ENCODE data around the gene HTRA3.

DNA sequence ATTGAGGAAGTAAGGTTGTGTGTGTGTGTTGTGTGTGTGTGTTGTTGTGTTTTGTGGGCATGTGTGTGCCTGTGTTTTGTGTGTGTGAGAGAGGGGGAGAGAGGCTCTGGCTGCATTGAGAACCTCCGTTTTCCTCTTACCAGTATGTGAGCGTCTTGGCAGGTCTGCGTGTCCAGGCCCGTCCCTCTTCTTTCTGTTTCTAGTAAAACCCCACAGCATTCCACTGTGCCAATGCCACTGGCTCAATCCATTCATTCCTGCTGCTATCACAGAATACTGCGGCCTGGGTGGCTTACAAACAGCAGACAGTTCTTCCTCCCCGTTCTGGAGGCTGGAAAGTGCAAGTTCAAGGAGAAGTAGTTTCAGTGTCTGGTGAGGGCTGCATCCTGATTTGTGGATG is 15.5 kb upstream of the HTRA3 start:
- TF ChIP-seq, protein P1, sequence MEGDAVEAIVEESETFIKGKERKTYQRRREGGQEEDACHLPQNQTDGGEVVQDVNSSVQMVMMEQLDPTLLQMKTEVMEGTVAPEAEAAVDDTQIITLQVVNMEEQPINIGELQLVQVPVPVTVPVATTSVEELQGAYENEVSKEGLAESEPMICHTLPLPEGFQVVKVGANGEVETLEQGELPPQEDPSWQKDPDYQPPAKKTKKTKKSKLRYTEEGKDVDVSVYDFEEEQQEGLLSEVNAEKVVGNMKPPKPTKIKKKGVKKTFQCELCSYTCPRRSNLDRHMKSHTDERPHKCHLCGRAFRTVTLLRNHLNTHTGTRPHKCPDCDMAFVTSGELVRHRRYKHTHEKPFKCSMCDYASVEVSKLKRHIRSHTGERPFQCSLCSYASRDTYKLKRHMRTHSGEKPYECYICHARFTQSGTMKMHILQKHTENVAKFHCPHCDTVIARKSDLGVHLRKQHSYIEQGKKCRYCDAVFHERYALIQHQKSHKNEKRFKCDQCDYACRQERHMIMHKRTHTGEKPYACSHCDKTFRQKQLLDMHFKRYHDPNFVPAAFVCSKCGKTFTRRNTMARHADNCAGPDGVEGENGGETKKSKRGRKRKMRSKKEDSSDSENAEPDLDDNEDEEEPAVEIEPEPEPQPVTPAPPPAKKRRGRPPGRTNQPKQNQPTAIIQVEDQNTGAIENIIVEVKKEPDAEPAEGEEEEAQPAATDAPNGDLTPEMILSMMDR (IDR thresholded peaks at IDR 0.05; ENCODE audit: poor library complexity, severe bottlenecking): no peak
- TF ChIP-seq POLR2AphosphoS5 (IDR thresholded peaks at IDR 0.05) (no peak), EZH2 (IDR thresholded peaks at IDR 0.05; ENCODE audit: borderline replicate concordance, insufficient read depth, low read length, poor library complexity, severe bottlenecking) (no peak), EP300 (conservative IDR thresholded peaks at IDR 0.05; ENCODE audit: poor library complexity, severe bottlenecking) (no peak), RAD21 (conservative IDR thresholded peaks at IDR 0.05) (no peak), SMC3 (conservative IDR thresholded peaks at IDR 0.05; ENCODE audit: poor library complexity) (no peak), TAF1 (IDR thresholded peaks at IDR 0.05; ENCODE audit: low read depth) (no peak), MXI1 (conservative IDR thresholded peaks at IDR 0.05; ENCODE audit: poor library complexity, severe bottlenecking) (no peak)
- TF ChIP-seq, protein P2, sequence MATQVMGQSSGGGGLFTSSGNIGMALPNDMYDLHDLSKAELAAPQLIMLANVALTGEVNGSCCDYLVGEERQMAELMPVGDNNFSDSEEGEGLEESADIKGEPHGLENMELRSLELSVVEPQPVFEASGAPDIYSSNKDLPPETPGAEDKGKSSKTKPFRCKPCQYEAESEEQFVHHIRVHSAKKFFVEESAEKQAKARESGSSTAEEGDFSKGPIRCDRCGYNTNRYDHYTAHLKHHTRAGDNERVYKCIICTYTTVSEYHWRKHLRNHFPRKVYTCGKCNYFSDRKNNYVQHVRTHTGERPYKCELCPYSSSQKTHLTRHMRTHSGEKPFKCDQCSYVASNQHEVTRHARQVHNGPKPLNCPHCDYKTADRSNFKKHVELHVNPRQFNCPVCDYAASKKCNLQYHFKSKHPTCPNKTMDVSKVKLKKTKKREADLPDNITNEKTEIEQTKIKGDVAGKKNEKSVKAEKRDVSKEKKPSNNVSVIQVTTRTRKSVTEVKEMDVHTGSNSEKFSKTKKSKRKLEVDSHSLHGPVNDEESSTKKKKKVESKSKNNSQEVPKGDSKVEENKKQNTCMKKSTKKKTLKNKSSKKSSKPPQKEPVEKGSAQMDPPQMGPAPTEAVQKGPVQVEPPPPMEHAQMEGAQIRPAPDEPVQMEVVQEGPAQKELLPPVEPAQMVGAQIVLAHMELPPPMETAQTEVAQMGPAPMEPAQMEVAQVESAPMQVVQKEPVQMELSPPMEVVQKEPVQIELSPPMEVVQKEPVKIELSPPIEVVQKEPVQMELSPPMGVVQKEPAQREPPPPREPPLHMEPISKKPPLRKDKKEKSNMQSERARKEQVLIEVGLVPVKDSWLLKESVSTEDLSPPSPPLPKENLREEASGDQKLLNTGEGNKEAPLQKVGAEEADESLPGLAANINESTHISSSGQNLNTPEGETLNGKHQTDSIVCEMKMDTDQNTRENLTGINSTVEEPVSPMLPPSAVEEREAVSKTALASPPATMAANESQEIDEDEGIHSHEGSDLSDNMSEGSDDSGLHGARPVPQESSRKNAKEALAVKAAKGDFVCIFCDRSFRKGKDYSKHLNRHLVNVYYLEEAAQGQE (IDR thresholded peaks at IDR 0.05; ENCODE audit: borderline replicate concordance): no peak

Data from neural cell (in vitro differentiated cells).